H1 (cell line): Measurements from ENCODE around the gene COPS7A. TPM values are rescaled to one million over a fixed set of nuclear protein-coding genes. Genes with fewer than 3 reads are reported as not detected.

Experiments used
- ATF3 ChIP-seq: IDR thresholded peaks from 2 replicates; pipeline ENCODE4 v1.6.1; 2011; ENCODE audit warnings: low read depth, mild to moderate bottlenecking, low read length; ENCODE audit not compliant: insufficient read depth
- BACH1 ChIP-seq: IDR thresholded peaks from 2 replicates; pipeline ENCODE4 v1.6.1; 2012; ENCODE audit warnings: low read length, improper control_type of control experiment
- CEBPB ChIP-seq: IDR thresholded peaks from 2 replicates; pipeline ENCODE4 v1.6.1; 2012; ENCODE audit warnings: low read depth, low read length
- CTCF ChIP-seq, 3 experiments: IDR thresholded peaks; 1 replicate in 2 of 3; 2 replicates in 1 of 3; pipeline versions ENCODE4 v1.5.1 to v1.6.1; 2011; ENCODE audit warnings: low read length in 3 of 3, mild to moderate bottlenecking in 3 of 3, inconsistent platforms in 2 of 3, low read depth in 1 of 3, moderate library complexity in 1 of 3; ENCODE audit not compliant: insufficient read depth in 1 of 3; ENCODE audit errors: control extremely low read depth in 1 of 3
- RBBP5 ChIP-seq: IDR thresholded peaks from 2 replicates; pipeline ENCODE4 v1.7.1; 2012; ENCODE audit warnings: low read depth, mild to moderate bottlenecking, inconsistent platforms, low read length, moderate library complexity, borderline replicate concordance
- SP1 ChIP-seq: IDR thresholded peaks from 2 replicates; pipeline ENCODE4 v1.6.1; 2011; ENCODE audit warnings: low read depth, low read length
- TBP ChIP-seq: IDR thresholded peaks from 2 replicates; pipeline ENCODE4 v1.6.1; 2011; ENCODE audit warnings: low read depth, low read length, improper control_type of control experiment
- TEAD4 ChIP-seq: IDR thresholded peaks from 2 replicates; pipeline ENCODE4 v1.6.1; 2012; ENCODE audit warnings: low read depth, low read length, inconsistent platforms, mixed read lengths
- USF2 ChIP-seq: IDR thresholded peaks from 2 replicates; pipeline ENCODE4 v1.6.1; 2011; ENCODE audit warnings: low read length, improper control_type of control experiment
- YY1 ChIP-seq: IDR thresholded peaks from 2 replicates; pipeline ENCODE4 v1.6.1; 2011; ENCODE audit warnings: low read depth, mild to moderate bottlenecking, low read length
- polyA plus RNA-seq, 7 experiments: library from polyadenylated mRNA; depleted of rRNA in 3 of 7; stranded (reverse) in 5 of 7; unstranded in 2 of 7; fragments of >200 nt in 5 of 7; fragments of 200-250 nt in 2 of 7; gene quantifications; 1 replicate in 5 of 7; 2 replicates in 1 of 7; 4 replicates in 1 of 7; pipeline versions ENCODE4 v1.2.1 to v1.2.3, GENCODE V29; 2011 to 2013; ENCODE audit warnings: missing spikeins in 2 of 7, mixed read lengths in 2 of 7
- total RNA-seq: library from RNA; stranded (reverse); fragmentation: NEBNext Ultra II Directional; extraction: Animal tissue kit (Norgen Biotek cat#: 25700); gene quantifications from 2 replicates; pipeline ENCODE4 v1.2.1, GENCODE V29; 2021

COPS7A gene
- total and polyA plus RNA-seq, 2 of the 8 experiments (the other 6 are each of a cell fraction or from before 2014, with no cell fraction given), result 44.5 to 95.9 TPM

- TF ChIP-seq CTCF (IDR thresholded peaks at IDR 0.05; ENCODE audit: control extremely low read depth in 1 of 3, insufficient read depth in 1 of 3, low read depth in 1 of 3, low read length in 3 of 3) (no peak), RBBP5 (no peak), SP1 (no peak), BACH1 (no peak), USF2 (no peak), ATF3 (no peak), CEBPB (no peak), TBP (no peak), YY1 (no peak), TEAD4 (no peak)
Observed at GRCh38 chr12:6758506-6759095, 34.8 kb downstream of the COPS7A start (continued).
